Posterior vena cava (tissue), 2 donors: ENCODE data around the gene C6orf62. TPM values are rescaled to one million over a fixed set of nuclear protein-coding genes. Genes with fewer than 3 reads are reported as not detected.
"Not testable (repeated sequence)": the region's sequence is repeated elsewhere in the genome, so short reads cannot be mapped to it uniquely, and the experiment has no call there.

Experiments
- DNase-seq: peaks from one replicate; pipeline ENCODE4 v3.0.0-alpha.2; 2020; ENCODE audit warnings: low spot score
- intact Hi-C, 2 donors: fragments of 100-400 bp; cut with DNase I; formaldehyde crosslinking; loops; one replicate each; pipeline versions ENCODE4 v1.14.1 to v1.14.2; 2022 to 2023
- total RNA-seq, 2 donors: library from RNA; stranded (reverse); fragmentation: NEBNext Ultra II Directional; extraction: Animal tissue kit (Norgen Biotek cat#: 25700); gene quantifications; one replicate each; pipeline ENCODE4 v1.2.1, GENCODE V29; 2021
- donor health status: DM: yes; HTN: yes; CAD: no.
- donor health status: DM: yes; HTN: yes; CAD: no.

The C6orf62 gene
- total RNA-seq, 2 donors from 2014 or later, result 63.9 to 70.3 TPM

DNA sequence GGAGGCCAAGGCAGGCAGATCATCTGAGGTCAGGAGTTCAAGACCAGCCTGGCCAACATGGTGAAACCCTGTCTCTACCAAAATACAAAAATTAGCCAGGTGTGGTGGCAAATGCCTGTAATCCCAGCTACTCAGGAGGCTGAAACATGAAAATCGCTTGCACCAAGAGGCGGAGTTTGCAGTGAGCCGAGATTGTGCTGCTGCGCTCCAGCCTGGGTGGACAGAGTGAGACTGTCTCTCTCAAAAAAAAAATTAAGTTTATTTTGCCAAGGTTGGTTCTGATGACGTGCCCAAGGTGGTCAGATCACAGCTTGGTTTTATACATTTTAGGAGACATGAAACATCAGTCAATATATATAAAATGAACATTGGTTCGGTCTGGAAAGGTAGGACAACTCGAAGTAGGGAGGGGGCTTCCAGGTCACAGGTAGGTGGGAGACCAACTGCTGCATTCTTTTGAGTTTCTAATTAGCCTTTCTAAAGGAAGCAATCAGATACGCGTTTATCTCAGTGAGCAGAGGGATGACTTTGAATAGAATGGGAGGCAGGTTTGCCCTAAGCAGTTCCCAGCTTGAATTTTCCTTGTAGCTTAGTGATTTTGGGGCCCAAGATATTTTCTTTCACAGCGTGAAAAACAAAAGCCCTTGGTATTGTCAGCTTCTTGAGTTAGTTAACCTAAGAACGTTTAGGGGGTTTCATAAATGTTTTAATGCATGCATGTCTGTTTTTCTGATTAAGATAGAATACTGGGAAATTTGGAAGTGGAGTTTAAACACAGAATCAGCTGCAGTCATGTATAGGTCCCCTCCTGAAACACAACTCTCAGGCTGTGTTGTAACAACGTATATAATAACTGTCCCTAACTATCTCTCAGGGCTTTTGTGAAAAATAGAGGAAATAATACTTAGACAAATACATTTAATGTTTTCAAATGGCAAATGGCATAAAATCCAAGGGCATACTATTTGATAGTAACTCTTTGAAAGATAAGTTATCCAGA lies 35.4 kb downstream of the C6orf62 start:
- DNase-seq, result no peak
- intact Hi-C loops, result no loop called here

GRCh38 chr6:24680582-24680981 lies 38.4 kb downstream of the C6orf62 start:
- DNase-seq, result no peak
- intact Hi-C loops, result no loop called here

DNA sequence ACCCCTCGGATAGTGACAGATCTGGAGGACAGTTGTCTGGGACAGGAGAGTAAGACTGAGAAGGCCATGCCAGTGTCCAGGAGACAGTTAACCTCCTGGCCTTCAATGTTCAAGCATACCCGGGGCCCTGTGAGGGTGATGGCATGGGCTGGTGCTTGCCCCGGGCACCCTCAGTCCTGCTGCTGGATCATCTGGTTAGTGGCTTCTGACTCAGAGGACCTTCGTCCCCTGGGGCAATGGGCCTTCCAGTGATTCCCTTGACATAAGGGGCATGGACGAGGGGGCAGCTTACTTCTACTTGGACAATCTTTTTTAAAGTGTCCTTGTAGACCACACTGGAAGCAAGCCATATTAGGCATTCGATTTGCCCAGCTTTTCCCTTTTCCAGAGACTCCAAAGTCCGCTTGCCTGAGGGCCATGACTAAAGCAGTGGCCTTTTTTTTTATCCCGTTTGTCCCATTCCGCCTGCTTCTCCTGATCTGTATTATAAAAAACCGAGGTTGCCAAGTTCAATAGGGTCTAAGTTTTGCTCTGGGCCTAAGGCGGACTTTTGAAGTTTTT lies 40.1 kb downstream of the C6orf62 start:
- DNase-seq, intact Hi-C loops: not testable (repeated sequence)

GRCh38 chr6:24673625-24674024 lies 45.3 kb downstream of the C6orf62 start:
- intact Hi-C loops, result no loop called here
- DNase-seq, result no peak

- intact Hi-C loops, result no loop called here
Observed at GRCh38 chr6:24672620-24673182, 46.3 kb downstream of the C6orf62 start.

DNA sequence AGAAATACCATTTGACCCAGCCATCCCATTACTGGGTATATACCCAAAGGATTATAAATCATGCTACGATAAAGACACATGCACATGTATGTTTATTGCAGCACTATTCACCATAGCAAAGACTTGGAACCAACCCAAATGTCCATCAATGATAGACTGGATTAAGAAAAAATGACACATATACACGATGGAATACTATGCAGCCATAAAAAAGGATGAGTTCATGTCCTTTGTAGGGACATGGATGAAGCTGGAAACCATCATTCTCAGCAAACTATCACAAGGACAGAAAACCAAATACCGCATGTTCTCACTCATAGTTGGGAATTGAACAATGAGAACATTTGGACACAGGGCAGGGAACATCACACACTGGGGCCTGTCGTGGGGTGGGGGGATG lies 47.9 kb downstream of the C6orf62 start:
- intact Hi-C loops, DNase-seq: not testable (repeated sequence)

More at GRCh38 chr6:24672620-24673182, 46.3 kb downstream of the C6orf62 start:
- DNase-seq, result no peak

DNA sequence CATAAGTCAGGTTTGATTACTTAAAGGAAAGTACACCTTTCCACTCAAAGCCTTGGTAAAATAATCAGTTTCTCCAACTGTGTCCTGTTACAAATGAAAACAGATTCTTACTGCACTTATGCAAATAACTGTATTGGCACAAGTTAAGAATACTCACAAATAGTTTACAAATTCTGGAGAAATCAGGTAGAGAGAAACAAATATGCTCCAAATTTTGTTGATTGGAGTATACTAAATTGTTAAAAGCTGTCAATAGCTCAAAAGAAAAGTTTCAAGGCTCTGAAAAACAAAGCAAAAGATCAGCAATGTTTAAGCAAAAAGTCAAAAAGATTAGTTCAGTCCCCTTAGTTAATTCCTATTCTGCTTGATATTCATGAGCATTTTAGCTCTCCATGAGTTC lies 48.5 kb downstream of the C6orf62 start:
- intact Hi-C loops, DNase-seq: not testable (repeated sequence)

- intact Hi-C loops, result no loop called here
- DNase-seq, result no peak
Observed at GRCh38 chr6:24668997-24669361, 50.0 kb downstream of the C6orf62 start.

GRCh38 chr6:24668066-24668996 lies 50.6 kb downstream of the C6orf62 start:
- DNase-seq, intact Hi-C loops: not testable (repeated sequence)

- intact Hi-C loops, result no loop called here
Observed at GRCh38 chr6:24667378-24667803, 51.6 kb downstream of the C6orf62 start.

GRCh38 chr6:24666641-24667377 lies 52.1 kb downstream of the C6orf62 start, which contains the start of the genes ACOT13 and TDP2:
TSS of gene ACOT13 (plus strand) at chr6:24667077. CDS start at chr6:24667264, 187 bp downstream.
TSS of gene TDP2 (minus strand) at chr6:24666899. CDS start at chr6:24666862, 37 bp downstream.
- intact Hi-C loops, result no loop called here
- peak; percentile 99 for DNase-seq

More at GRCh38 chr6:24667378-24667803, 51.6 kb downstream of the C6orf62 start:
- no peak for DNase-seq

- intact Hi-C loops, result no loop called here
- DNase-seq, result no peak
Observed at GRCh38 chr6:24666097-24666640, 52.8 kb downstream of the C6orf62 start.

- intact Hi-C loops, result no loop called here
- DNase-seq, result no peak
Observed at GRCh38 chr6:24664046-24664987, 54.6 kb downstream of the C6orf62 start.

DNA sequence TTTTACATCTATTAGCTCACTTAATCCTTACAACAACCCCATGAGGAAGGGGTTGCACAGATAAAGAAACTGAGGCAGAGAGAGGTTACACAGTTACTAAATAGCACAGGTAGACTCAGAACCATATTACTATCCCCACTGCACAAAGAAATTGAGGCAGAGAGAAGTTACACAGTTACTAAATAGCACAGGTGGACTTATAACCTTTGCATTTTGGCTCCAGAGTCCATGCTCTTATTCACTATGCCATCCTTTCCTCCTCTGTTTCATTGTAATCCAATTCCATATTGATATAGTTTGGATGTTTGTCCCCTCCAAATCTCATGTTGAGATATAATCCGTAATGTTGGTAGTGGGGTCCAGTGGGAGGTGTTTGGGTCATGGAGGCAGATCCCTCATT lies 55.8 kb downstream of the C6orf62 start:
- DNase-seq, result no peak
- intact Hi-C loops, result no loop called here

DNA sequence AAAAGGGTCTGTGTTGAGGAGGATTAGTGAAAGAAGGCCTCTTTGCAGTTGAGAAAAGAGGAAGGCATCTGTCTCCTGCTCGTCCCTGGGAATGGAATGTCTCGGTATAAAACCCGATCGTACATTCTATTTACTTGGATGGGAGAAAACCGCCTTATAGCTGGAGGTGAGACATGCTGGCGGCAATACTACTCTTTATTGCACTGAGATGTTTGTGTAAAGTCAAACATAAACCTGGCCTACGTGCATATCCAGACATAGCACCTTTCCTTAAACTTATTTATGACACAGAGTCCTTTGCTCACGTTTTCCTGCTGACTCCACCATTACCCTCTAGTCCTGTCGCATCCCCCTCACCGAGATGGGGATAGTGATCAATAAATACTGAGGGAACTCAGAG lies 56.7 kb downstream of the C6orf62 start:
- intact Hi-C loops, result no loop called here
- DNase-seq, result no peak

GRCh38 chr6:24661759-24662158 lies 57.2 kb downstream of the C6orf62 start:
- DNase-seq, intact Hi-C loops: not testable (repeated sequence)

- no peak for DNase-seq
- intact Hi-C loops, result no loop called here
Observed at GRCh38 chr6:24660105-24660504, 58.8 kb downstream of the C6orf62 start.
